ENCODE measurements around the gene CYP3A4.

DNA sequence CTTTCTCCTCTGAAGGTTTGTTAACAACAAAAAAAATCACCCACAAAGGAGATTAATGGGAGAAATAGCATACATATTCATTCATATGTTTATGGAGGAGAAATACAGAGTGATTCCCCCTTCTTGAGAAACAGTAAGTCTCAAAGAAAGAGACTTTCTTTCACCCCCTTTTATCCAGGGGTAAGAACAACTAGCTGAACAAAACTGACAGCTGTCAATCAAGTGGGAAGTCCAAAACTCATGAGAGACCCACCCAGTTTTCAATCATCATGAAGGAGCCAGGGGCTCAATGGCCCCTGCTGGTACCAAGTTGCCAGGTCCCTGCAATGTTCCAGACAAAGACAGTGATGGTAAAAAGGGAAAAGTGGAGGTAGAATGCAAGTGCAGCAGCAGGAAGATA, 41.9 kb upstream of the CYP3A4 start:
- TF ChIP-seq EZH2 (optimal IDR thresholded peaks at IDR 0.05; ENCODE audit: low read depth, low read length) (no peak), CTCF (IDR thresholded peaks at IDR 0.05; ENCODE audit: low read length) (no peak), EZH2phosphoT487 (IDR thresholded peaks at IDR 0.05; ENCODE audit: low read length) (no peak)
